ENCODE measurements around the gene KAT6B. TPM values are rescaled to one million over a fixed set of nuclear protein-coding genes. Genes with fewer than 3 reads are reported as not detected.
"Not testable (repeated sequence)": the region's sequence is repeated elsewhere in the genome, so short reads cannot be mapped to it uniquely, and the experiment has no call there.

The KAT6B gene
- total RNA-seq, 1 donor from 2014 or later, result 21.7 TPM

DNA sequence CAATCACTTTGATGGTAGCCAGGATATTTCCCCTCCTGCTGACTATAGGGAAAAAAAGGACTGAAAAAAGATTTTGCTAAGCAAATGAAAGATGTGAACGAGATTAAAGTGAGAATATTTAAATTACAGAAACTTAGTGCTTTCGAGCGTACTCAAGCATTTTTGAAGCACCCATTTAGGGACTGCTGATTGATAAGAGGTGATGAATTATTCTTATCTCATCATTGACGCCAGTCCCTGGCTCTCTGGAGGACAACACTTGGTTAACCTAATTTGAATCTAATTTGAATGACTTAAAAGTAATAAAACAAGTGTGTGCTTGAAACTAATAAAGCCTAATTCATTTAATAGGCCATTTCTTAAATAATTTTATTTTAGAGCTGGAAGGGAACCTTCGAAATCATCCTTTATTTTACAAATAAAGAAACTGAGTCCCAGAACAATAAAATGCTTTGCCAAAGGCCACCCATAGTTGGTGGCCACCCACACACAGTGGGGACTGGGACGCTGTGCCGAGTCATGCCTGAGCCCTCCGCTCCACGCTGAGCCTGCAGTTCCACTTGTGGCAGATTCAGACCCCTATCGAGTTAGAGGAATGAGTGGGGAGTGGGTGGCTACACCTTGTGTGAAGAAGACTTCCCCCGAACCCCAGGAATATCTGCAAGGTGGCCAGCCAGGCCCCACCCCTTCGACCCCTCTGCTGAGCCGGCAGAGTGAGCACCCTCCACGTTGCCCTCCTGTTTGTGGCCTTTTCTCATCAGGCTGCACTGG lies 223.9 kb downstream of the KAT6B start:
- TF ChIP-seq EZH2 (IDR thresholded peaks at IDR 0.05; ENCODE audit: insufficient read depth, low read length), result no peak
- TF ChIP-seq, protein P1, sequence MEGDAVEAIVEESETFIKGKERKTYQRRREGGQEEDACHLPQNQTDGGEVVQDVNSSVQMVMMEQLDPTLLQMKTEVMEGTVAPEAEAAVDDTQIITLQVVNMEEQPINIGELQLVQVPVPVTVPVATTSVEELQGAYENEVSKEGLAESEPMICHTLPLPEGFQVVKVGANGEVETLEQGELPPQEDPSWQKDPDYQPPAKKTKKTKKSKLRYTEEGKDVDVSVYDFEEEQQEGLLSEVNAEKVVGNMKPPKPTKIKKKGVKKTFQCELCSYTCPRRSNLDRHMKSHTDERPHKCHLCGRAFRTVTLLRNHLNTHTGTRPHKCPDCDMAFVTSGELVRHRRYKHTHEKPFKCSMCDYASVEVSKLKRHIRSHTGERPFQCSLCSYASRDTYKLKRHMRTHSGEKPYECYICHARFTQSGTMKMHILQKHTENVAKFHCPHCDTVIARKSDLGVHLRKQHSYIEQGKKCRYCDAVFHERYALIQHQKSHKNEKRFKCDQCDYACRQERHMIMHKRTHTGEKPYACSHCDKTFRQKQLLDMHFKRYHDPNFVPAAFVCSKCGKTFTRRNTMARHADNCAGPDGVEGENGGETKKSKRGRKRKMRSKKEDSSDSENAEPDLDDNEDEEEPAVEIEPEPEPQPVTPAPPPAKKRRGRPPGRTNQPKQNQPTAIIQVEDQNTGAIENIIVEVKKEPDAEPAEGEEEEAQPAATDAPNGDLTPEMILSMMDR (IDR thresholded peaks at IDR 0.05; ENCODE audit: insufficient read depth, low read depth, low read length), result no peak
- Mint-ChIP-seq H3K27ac (ENCODE audit: unreplicated experiment) (no peak overlapping the region), H3K27me3 (ENCODE audit: low read depth, unreplicated experiment) (peaks cover 9% of the 10 kb centered on the region), H3K9me3 (ENCODE audit: unreplicated experiment) (peaks cover 1% of the 10 kb centered on the region), H3K36me3 (ENCODE audit: low read depth, unreplicated experiment) (no peaks in the 10 kb centered on the region), H3K4me1 (ENCODE audit: low read depth, unreplicated experiment) (peaks cover 4% of the 10 kb centered on the region), H3K4me3 (ENCODE audit: unreplicated experiment) (no peak overlapping the region)
- Histone ChIP-seq H2AFZ (ENCODE audit: low read depth, low read length) (no peak overlapping the region), H4K20me1 (ENCODE audit: insufficient read depth, low read length) (no peaks in the 10 kb centered on the region), H3K79me2 (ENCODE audit: insufficient read depth, low read length) (no peaks in the 10 kb centered on the region), H3K9ac (ENCODE audit: low read length) (no peak overlapping the region), H3K27me3 (ENCODE audit: insufficient read depth, low read length) (no peaks in the 10 kb centered on the region), H3K27ac (ENCODE audit: low read depth, low read length) (no peak overlapping the region), H3K36me3 (ENCODE audit: insufficient read depth, low read length) (no peaks in the 10 kb centered on the region), H3K4me2 (ENCODE audit: low read length) (no peak overlapping the region), H3K9me3 (ENCODE audit: insufficient read depth, low read depth, low read length) (no peaks in the 10 kb centered on the region), H3K4me1 (ENCODE audit: insufficient read depth, low read length) (no peaks in the 10 kb centered on the region), H3K4me3 (ENCODE audit: insufficient read depth, low read depth, low read length) (no peak overlapping the region)
- DNase-seq (ENCODE audit: low read depth), result no peak
- FAIRE-seq, result no peak

DNA sequence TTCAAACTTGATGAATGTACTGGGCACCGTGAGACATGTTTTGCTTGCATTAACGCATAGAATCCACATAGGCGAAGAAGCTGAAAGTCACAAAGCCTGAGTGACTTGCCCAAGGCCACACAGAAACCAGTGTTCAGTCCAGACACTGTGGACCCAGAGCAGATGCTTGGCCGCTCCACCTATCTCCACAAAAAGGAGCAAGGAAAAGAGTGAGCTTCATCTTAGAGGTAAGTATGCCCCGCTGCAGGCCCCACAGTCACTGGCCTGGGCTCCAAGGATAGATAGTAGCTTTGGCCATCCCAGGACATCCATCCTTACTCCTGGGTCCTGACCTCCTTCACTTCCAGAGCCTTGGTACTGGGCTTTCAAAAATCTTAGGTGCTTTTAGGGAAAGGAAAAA lies 224.9 kb downstream of the KAT6B start:
- H3K79me2 ChIP-seq (ENCODE audit: insufficient read depth, low read length), result no peaks in the 10 kb centered on the region
- no peak overlapping the region for H3K4me3 ChIP-seq (ENCODE audit: insufficient read depth, low read depth, low read length)
- H3K4me2 ChIP-seq (ENCODE audit: low read length), result no peak overlapping the region
- H3K4me3 Mint-ChIP-seq (ENCODE audit: unreplicated experiment), result no peak overlapping the region
- no peaks in the 10 kb centered on the region for H3K9me3 Mint-ChIP-seq (ENCODE audit: unreplicated experiment)
- H4K20me1 ChIP-seq (ENCODE audit: insufficient read depth, low read length), result no peaks in the 10 kb centered on the region
- H3K27me3 Mint-ChIP-seq (ENCODE audit: low read depth, unreplicated experiment), result peaks cover 9% of the 10 kb centered on the region
- H3K36me3 Mint-ChIP-seq (ENCODE audit: low read depth, unreplicated experiment), result no peaks in the 10 kb centered on the region
- FAIRE-seq (no peak), DNase-seq (ENCODE audit: low read depth) (no peak)
- no peaks in the 10 kb centered on the region for H3K4me1 ChIP-seq (ENCODE audit: insufficient read depth, low read length)
- H3K36me3 ChIP-seq (ENCODE audit: insufficient read depth, low read length), result no peaks in the 10 kb centered on the region
- H2AFZ ChIP-seq (ENCODE audit: low read depth, low read length), result peak overlapping the region; percentile 26
- H3K9ac ChIP-seq (ENCODE audit: low read length), result no peak overlapping the region
- no peak for TF ChIP-seq EZH2 (IDR thresholded peaks at IDR 0.05; ENCODE audit: insufficient read depth, low read length)
- TF ChIP-seq, protein P1 (IDR thresholded peaks at IDR 0.05; ENCODE audit: insufficient read depth, low read depth, low read length), result no peak
- no peak overlapping the region for H3K27ac Mint-ChIP-seq (ENCODE audit: unreplicated experiment)
- H3K27me3 ChIP-seq (ENCODE audit: insufficient read depth, low read length), result no peaks in the 10 kb centered on the region
- H3K27ac ChIP-seq (ENCODE audit: low read depth, low read length), result no peak overlapping the region
- no peaks in the 10 kb centered on the region for H3K9me3 ChIP-seq (ENCODE audit: insufficient read depth, low read depth, low read length)
- H3K4me1 Mint-ChIP-seq (ENCODE audit: low read depth, unreplicated experiment), result peaks cover 4% of the 10 kb centered on the region

DNA sequence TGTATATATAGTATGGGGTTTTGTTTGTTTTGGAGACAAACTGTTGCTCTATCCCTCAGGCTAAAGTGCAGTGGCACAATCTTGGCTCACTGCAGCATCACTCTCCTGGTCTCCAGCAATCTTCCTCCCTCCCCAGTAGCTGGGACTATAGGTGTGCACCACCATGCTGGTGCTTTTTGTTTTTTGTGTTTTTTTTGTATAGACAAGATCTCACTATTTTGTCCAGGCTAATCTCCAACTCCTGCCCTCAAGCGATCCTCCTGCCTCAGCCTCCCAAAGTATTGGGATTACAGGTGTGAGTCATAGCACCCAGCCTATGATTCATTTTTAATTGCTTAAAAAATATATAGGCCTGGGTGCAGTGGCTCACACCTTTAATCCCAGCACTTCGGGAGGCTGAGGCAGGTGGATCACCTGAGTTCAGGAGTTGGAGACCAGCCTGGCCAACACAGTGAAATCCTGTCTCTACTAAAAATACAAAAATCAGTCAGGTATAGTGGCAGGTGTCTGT lies 229.6 kb downstream of the KAT6B start:
- H3K36me3 ChIP-seq (ENCODE audit: insufficient read depth, low read length); H3K4me3 Mint-ChIP-seq (ENCODE audit: unreplicated experiment); H3K27ac Mint-ChIP-seq (ENCODE audit: unreplicated experiment); H3K4me1 ChIP-seq (ENCODE audit: insufficient read depth, low read length); H3K9ac ChIP-seq (ENCODE audit: low read length); H4K20me1 ChIP-seq (ENCODE audit: insufficient read depth, low read length); H3K4me1 Mint-ChIP-seq (ENCODE audit: low read depth, unreplicated experiment); H3K27me3 ChIP-seq (ENCODE audit: insufficient read depth, low read length); H3K4me2 ChIP-seq (ENCODE audit: low read length); H3K4me3 ChIP-seq (ENCODE audit: insufficient read depth, low read depth, low read length); H2AFZ ChIP-seq (ENCODE audit: low read depth, low read length); H3K27me3 Mint-ChIP-seq (ENCODE audit: low read depth, unreplicated experiment); H3K9me3 ChIP-seq (ENCODE audit: insufficient read depth, low read depth, low read length); H3K27ac ChIP-seq (ENCODE audit: low read depth, low read length); FAIRE-seq; H3K9me3 Mint-ChIP-seq (ENCODE audit: unreplicated experiment); DNase-seq (ENCODE audit: low read depth); H3K36me3 Mint-ChIP-seq (ENCODE audit: low read depth, unreplicated experiment); H3K79me2 ChIP-seq (ENCODE audit: insufficient read depth, low read length): not testable (repeated sequence)

All from astrocyte (in vitro differentiated cells and primary cell).